Activated effector memory CD4-positive, alpha-beta T cell treated with anti-CD3 and anti-CD28 coated beads, Interleukin-2, amount 50 U/mL, for 16 hours (primary cell): ENCODE measurements around the gene CHRNG.

Experiments
- DNase-seq: peaks from one replicate; pipeline ENCODE4 v3.0.0-alpha.2; 2020

Gene CHRNG

GRCh38 chr2:232586943-232587505 is 47.5 kb downstream of the CHRNG start:
- DNase-seq: no peak

GRCh38 chr2:232587512-232587911 is 48.0 kb downstream of the CHRNG start:
- DNase-seq: no peak

DNA sequence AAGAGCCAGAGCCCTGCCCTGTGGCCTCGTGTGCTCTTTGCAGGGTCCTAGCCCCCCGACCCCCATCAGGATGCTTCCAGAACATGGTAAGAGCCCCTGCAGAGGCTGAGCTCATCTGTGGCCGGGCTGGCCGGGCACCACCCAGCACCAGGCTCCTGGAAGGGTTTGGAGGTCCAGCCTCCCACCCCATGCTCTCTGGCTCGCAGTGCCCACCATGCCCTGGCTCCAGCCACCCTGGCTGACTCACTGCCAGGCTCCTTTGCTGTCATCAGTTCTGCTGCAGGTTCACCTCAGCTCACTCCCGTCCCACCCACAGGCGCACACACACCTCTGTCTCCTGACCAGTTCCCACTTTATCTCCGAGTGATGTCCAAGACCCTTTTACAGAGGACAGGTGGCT is 48.5 kb downstream of the CHRNG start:
- no peak for DNase-seq

DNA sequence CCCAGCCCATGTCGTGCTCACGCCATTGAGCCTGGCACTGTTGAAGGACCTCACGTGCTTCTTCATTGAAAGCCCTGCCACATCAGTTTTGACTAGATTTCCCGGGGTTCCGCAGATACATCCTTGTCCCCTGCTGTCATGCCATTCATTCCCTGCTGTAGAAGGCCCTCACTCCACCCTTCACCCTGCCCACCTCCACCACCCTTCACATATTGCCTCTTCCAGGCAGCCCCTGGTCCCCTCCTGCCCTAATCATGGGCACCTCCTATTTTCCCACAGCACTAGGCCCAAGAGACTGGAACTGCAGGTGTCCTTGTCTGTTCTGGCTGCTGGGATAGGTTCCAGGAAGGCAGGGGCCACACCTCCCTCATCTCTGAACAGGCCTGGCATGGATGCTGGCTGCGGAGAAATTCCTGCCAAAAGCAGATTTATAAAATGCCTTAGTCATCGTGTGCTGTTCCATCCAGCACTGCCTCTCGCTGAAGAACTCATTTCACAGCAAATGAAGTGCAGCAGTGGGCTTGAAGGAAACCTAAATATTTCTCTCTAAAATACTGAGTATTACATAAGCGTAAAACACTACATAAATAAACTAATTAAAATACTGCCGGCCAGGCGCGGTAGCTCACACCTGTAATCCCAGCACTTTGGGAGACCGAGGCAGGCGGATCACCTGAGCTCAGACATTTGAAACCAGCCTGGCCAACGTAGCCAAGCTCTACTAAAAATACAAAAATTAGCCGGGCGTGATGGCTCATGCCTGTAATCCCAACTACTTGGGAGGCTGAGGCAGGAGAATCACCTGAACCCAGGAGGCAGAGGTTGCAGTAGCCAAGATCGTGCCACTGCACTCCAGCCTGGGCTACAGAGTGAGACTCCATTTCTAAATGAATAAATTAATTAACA is 49.4 kb downstream of the CHRNG start:
- DNase-seq: no peak

- DNase-seq: no peak
Observed at GRCh38 chr2:232592772-232593395, 53.4 kb downstream of the CHRNG start.

DNA sequence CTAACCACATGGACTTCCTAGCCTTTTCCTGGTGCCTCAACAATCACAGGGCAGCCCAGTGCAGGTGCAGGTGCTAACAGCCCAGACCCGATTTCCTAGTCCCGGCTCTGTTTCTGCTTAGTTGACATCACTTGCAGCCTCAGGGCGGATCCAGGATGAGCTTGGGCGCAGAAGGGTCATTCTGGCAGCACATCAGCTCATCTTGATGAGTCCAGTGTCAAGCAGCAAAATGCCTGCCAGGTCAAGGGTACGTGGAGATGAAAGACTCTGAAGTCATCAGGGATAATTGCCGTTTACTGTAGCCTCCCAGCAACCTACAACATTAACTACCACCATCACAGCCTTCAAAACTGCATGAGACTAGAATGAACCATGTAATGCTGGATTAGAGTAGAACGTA is 54.5 kb downstream of the CHRNG start:
- DNase-seq: peak; percentile 21
